Embryonic facial prominence (tissue), 1 donor: ENCODE measurements around the gene KCNIP1.
"Not testable (repeated sequence)": the region's sequence is repeated elsewhere in the genome, so short reads cannot be mapped to it uniquely, and the experiment has no call there.

Experiments
- DNase-seq: peaks from one replicate; pipeline ENCODE4 v3.0.0-alpha.2; 2016; ENCODE audit errors: extremely low spot score

KCNIP1 gene

DNA sequence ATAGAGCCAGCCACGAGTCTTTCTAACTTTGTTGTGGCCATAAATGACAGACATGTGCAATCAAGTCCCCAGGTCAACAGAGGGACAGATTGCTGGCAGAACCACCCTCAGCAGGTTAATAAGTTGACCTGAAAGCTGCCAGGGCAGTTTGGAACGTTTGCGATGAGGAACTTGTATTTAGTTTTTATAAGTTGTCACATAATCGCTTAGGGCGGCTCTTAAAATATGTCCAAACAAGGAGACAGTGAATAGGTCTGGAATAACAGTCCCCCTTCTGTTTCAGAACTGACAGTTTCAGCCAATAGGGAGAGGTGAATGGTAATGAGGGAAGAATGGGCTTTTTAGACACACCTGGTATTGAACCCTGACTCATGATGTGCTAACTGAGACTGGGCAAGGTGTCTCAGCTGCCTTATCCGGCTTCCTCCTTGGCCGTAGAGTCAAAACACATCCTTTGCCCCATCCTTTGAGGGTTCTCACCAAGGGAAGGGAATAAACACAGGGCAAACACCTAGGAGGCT is 246.2 kb downstream of the KCNIP1 start:
- DNase-seq: no peak

DNA sequence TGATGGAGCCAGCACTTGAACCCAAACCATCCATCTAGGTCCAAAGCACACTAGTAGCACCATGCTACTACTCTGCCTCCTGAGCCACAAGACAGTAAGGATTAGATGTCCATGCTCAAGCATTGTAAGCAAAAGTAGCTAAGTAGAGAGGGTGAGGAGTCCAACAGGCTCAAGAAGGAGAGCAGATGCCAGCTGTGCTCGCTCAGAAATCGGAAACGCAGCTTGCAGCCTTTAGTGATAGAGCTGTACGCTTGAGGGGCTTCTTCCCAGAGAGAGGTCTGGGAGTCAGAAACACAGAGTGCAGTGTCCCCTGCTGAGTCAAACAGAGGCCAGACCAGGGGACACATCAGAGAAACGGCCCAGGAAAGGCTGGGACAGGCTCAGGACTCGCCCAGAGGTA is 247.0 kb downstream of the KCNIP1 start:
- no peak for DNase-seq

DNA sequence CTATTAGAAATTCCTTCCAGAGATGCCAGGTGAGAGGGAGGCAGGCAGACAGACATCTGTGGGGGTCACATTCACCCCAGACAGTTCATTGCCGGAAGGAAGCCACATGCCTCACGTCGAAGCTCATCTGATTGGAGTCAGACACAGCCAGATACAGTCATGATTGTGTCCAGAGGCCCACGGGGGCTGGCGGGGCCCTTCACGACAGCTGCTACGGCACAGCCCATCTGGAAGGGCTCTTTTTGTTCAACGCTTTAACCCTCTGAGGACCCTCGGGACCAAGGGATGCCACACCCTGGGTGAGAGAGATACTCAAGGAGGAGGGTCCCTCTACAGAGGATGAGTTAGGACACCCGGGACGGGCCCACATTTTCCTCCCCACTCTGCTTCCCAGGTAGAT is 247.8 kb downstream of the KCNIP1 start:
- DNase-seq: no peak

DNA sequence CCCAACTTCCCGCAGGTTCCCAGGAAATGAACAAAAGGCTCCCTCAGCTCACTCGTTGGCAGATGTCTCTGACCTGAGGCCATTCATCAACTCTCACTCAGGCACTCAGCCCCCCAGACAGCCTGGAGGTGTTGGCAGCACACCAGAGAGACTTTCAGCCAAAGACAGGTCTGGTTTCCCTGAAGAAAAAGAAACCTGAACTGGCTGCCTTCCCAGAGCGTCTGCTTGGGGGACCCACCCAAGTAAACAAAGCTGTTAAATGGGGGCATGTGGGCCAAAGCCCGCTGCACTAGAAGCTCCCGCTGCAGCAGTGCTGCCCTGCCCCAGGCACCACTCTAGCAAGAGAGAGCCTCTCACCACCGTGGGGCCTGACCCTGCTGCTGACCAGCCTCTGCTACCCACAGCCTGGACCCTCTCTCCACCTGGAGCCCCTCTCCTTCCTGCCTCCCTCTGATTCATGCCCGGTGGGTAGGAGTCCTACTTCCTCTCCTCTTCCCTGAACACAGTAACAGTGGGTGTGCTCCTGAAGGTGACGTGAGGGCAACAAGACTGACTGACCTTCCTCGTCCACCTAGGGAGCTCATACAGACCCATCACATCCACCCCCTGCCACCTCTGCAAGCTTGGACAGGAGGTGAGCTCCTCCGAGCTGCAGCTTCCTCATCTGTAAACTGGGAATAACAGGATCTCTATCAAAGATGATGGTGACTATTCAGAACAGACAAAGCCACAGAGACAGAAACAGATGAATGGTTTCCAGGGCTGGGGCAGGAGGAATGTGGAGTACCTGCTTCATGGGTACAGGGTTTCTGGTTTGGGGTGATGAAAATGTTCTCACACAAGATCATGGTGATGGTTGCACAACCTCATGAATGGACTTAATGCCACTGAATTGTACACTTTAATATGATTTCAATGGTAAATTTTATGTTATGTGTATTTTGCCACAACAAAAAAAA is 248.7 kb downstream of the KCNIP1 start:
- DNase-seq: no peak

DNA sequence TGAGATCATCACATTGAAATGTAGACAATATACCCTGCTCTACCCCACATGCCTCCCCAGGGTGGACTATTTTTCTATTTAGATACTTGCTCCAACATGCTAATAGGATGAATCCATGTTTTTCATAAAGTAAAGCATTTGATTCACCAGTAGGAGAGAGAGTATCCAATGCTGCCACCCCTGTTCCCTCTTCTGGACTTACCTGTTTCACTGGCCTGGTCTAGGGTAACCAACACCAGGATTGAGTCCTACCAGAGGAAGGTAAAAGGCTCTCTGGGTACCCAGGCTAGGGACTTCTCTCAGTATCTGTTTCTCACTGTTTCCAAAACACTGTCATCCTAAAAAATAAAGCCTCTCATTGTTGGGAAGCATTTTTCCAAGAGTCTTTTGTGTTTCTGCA is 249.5 kb downstream of the KCNIP1 start:
- no peak for DNase-seq

DNA sequence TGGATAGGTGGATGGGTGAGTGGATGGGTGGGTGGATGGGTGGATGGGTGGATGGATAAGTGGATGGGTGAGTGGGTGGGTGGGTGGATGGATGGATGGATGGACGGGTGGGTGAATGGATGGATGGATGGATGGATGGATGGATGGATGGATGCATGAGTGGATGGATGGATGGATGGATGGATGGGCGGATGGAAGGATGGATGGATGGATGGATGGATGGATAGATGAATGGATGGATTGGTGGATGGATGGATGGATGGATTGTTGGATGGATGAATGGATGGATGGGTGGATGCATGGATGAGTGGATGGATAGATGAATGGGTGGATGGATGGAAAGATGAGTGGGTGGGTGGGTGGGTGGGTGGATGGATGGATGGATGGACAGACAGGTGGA is 250.7 kb downstream of the KCNIP1 start:
- DNase-seq: not testable (repeated sequence)

DNA sequence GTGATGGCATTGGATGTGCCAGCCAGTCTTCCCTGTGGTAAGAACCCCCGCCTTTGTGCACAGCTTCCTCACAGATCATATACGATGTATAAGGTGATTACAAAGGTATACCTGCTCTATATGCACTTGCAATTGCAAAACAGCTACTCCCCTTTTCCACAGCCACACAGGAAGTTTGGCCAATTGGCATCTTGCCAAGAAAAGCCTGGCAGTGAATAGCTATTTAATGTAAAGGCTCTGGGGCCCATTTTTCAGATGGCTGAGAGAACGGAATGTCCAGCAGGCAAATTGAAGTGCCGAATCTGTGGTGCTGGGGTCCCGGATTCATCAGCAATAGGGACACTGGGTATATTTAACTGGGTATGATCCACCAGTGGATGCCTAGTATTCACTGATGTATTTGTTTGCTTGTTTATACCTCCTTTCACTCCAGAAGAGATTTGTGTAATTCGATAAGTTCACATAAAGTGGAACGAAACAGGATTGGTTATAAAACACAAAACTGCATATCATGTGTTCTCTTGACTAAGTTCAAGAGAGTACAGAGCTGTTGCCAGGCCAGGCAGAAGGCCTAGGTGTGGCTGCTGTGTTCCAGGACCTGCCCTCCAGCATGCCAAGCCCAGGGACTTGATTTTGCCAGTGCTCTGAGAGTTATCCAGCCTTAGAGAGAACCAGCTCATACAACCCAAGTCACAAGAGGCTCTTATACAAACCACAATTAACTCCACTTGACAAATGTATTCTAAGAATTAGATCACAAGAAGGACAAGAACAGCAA is 252.0 kb downstream of the KCNIP1 start:
- no peak for DNase-seq

DNA sequence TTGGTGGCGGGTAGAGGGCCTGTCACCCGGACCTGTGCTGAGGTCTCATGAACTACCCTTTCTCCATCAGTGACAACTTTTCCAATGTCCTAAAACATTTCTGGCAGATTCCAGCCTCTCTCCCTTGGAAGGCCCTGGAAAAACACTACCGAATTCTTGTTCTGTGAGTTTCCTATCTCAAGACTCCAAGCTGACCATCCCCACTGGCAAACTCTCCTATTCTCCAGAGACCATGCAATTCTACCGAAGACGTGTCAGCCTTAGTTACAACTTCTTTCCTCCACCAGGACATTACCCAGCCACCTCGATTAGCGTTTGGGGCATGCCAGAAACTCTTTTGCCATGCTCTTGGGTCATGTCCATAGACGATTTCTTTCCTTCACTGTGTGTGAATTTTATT is 252.9 kb downstream of the KCNIP1 start:
- no peak for DNase-seq

DNA sequence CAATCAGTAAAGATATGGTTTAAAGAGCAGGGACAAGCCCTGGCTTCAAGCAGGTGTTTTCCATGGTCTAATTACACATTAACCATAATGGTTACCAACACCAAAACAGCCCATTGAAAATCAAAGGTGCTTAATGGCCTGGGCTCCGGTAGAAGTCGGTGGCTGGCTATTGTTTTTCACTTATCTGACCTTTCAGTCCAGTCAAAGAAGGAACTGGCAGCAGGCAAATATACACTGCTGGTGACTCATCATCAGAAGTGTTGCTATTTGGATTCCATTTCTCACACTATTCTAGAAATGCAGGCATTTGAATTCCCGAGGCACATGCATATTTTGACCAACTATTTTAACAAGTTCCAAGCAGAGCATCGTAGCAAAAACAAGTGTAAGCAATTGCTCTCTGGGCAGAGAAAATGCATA is 253.4 kb downstream of the KCNIP1 start:
- DNase-seq: no peak

DNA sequence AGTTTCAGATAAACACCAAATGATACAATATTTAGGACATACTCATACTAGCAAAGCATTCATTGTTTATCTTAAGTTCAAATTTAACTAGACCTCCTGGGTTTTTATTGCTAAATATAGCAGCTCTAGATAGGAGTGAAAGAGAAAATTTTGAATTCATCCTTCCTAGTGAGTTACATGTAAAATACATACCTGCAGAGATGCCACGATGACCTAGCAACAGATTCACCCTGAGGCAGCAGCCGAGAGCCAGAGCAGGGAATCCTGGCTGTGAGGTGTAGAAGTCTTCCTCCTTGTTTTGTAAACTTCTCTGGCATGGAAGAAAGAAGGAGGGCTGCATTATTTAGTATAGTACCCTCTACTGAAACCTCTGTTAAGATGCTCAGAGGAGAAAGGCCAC is 253.8 kb downstream of the KCNIP1 start:
- no peak for DNase-seq

DNA sequence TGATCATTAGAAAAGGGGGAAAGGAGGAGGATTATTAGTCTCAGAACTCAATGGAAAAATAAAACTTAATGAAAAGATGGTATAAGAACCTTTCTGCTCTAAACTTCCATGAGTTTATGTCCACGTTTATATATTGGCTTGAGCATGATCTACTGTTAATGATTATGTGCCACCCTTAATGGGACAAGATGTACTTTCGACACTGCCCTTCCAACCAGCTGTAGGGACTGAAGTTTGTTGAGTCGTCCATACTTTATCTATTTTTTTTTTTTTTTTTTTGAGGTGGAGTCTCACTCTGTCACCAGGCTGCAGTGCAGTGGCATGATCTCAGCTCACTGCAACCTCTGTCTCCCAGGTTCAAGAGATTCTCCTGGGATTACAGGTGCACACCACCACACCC is 254.7 kb downstream of the KCNIP1 start:
- no peak for DNase-seq

DNA sequence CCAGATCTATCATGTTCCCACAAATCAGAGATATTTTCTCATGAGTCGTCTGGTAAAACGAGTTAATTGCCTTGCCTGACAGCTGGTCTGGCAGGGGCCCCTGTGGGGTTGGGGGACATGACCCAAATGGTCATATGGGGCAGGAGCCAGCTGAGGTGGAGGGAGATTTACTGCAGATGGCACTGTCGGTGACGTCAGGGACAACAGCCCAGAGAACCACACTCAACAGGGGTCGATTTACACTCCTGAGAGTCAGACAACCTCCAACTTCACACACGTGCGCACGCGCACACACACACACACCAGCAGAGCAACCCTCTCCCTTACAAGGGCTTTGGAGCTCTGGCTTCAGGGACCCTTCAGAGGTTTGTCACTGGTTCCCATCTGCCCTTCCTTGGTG is 256.3 kb downstream of the KCNIP1 start:
- no peak for DNase-seq

DNA sequence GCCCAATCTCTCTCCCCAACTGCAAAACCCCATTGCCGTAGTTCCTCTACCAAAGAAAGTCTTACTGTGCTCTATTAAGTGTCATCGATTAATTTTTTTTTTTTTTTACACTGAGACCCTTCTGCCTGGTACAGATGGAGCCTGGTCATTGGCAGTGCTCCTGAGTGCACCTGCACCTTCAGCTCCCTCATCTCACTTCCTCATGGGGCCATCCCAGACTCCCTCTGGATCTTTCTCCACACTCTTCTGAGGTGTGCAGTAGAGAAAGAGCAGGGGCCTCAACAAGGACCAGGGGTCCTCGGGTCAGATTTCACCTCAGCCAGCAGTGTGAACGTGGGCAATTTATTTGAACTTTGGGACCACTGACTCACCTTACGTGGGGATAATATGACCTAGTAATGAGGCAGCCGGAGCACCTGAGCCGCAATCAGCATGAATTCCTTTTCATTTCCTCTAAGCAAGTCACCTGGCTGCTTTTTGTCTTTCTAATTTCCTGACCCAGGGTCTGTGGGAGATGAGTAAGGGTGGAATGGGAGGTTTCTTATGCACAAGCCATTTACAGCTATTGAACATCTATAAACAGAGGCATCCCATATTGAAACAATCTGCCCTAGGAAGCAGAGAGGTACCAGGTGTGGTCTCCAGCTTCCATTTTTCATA is 257.4 kb downstream of the KCNIP1 start:
- no peak for DNase-seq

DNA sequence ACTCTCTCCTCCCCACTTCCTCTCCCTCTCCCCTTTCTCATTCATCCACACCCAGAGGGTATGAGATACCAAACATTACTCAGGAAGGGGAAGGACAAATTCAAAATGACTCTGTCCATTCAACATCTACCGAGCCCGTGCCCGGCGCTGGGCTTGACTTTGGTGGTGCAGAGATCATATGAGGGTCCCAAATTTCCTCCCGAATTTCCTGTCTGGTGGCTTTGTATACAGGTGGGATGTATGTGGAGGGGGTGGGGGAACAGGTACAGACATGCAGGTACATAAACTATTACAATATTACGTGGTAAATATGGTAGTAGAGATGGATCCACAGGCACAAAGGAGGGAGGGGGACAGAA is 257.9 kb downstream of the KCNIP1 start:
- DNase-seq: no peak

DNA sequence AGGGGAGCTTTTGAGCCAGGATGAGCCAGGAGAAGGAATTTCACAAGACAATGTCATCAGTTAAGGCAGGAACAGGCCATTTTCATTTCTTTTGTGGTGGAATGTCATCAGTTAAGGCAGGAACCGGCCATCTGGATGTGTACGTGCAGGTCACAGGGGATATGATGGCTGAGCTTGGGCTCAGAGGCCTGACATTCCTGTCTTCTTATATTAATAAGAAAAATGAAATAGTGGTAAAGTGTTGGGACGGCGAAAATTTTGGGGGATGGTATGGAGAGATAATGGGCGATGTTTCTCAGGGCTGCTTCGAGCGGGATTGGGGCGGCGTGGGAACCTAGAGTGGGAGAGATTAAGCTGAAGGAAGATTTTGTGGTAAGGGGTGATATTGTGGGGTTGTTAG is 258.5 kb downstream of the KCNIP1 start:
- not testable (repeated sequence) for DNase-seq

DNA sequence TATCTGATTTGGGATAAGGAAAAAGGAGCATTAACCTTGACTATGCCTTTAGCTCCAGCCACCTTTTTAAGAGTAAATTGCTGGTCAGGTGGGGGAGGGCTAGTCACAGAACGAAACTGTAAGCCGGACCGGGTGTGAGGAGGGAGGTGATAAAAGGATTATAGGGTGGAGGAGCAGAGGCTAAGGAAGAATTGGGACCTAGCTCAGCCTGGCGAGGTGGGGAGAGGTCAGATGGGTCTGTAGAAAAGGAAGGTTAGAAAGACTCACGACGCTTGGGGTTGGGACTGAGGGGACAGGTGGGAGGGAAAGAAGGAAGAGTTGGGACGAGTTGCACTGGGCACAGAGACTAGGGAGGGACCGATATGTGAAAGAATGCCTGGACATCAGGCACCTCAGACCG is 262.0 kb downstream of the KCNIP1 start:
- DNase-seq: not testable (repeated sequence)

DNA sequence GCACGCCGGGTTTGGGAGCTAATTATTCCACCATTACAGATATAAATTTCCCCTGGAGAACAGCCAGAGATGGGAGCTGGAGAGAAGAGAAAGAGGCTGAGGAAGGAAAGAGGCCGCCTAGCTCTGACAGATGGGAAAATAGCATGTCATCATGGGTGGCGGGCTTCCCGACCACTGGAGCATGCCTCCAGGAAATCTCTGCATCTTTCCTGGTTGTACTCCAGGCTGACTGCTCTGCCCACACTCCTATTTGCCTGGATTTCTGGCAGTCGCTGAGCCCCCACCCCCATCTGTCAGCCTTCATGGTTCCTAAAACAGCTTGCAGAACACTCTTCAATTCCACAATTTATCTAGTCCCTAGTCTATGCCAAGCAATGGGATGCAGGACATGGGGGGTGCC is 265.4 kb downstream of the KCNIP1 start:
- no peak for DNase-seq

DNA sequence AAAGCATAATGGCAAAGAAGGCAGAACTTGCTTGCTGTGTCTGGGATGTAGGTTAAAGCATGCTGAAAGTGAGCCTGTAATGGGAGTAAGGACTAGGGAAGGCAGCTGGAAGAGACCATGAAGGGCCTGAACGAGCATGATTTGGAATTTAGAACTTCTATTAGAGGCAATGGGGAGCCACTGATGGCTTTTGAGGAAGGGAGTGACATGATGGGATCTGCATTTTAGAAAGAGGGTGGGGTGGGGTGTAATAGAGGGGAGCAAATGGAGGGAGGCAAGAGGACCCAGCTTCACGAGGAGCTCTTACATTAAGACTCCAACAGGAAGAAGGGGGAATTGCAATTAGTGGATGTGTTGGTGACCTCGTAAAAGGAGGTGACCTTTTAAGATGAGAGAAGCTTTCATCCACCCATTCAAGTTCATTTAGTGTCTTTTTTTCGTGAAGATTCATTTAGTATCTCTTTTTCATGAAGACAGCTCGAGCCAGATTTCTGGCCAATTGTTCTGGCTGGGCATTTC is 266.1 kb downstream of the KCNIP1 start:
- no peak for DNase-seq

DNA sequence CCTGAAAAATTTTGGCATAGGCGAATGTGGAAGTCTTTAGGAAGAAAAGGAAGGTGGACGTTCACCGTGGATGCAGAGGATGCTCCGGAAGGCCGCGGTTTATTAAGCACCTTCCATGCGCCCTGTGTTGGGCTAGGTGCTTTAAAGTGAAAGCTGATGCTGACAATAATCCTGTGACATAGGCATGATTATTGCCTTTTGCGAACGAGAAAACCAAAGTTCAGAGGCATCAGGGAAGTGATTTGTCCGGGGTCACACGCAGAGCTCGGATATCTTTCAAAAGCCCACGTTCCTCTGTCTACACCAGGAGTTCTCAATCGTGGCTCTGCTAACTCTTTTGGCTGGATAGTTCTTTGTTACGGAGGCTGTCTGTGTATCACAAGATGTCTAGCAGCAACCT is 267.7 kb downstream of the KCNIP1 start:
- DNase-seq: no peak

DNA sequence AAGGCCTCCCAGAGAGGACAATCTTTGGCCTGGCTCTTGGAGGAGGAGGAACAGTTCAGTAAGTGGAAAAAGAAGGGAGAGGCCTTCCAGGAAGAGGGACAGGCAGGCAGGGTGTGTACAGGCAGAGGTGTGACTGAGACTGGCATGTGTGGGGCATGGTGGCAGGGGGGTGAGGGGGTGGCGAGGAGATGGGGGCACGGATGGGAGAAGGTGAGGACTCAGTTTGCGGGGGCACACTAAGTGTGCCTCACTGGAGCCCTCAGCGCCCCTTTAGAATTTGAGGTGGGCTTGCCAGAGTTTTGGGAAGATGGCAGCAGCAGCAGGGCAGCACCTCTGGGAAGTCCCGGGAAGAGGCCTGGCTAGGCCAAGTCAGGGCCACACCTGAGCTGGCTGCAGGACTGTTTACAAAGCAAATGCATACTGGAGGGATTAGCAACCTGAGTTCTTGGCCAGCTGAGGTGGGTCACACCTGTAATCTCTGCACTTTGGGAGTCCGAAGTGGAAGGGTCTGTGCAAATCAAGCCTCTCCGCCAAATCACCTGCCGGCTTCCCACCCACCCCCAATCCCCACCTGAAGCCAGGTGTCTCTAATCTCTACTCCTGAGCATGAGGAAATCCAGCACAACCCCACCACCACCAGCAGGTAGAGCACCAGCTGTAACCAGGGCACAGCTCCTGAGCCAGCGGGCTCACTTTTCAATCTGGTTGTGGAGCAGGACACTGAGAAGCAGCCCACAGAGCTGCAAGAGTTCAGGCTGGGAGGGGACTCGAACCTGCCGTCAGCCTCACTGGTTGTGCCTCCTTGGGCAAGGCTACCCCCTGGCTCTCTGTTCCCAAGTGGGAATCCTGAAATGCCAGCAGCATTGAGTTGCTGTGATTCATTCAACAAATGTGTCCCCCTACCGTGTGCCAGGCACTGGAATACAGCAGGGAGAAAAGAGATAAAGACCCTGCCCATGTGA is 269.5 kb downstream of the KCNIP1 start:
- no peak for DNase-seq

DNA sequence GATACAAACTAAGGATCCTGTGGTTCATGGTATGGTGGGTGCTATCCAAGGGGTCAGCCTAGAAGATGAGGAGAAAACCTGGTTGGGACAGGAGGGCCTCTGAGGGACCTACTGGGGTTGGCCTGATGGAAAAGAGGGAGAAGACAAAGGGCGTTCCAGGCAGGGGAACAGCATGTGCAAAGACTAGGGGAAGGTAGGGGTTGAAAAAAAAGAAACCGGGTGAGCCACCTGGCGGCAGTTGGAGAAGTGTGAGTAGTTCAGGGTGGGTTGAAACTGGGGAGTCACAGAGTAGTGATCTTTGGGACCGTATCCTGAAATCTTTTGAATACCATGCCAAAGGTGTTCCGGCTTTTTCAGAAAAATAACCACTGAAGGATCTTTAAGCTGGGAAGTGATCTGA is 271.0 kb downstream of the KCNIP1 start:
- DNase-seq: no peak
